OCI-LY7 (cell line): ENCODE results near the gene SARDH.

Experiments
- CTCF ChIP-seq: fragments of 200-600 bp; sonication (generic); conservative IDR thresholded peaks from 2 replicates; pipeline ENCODE4 v1.5.1; 2014; ENCODE audit warnings: mild to moderate bottlenecking, antibody characterized with exemption, low read length, moderate library complexity, mixed read lengths
- EZH2phosphoT487 ChIP-seq: fragments of 200-600 bp; sonication (generic); IDR thresholded peaks from 2 replicates; pipeline ENCODE4 v1.6.1; 2018; ENCODE audit warnings: low read depth, borderline replicate concordance, mild to moderate bottlenecking, mixed run types, antibody characterized with exemption, low read length, moderate library complexity, mixed read lengths

DNA sequence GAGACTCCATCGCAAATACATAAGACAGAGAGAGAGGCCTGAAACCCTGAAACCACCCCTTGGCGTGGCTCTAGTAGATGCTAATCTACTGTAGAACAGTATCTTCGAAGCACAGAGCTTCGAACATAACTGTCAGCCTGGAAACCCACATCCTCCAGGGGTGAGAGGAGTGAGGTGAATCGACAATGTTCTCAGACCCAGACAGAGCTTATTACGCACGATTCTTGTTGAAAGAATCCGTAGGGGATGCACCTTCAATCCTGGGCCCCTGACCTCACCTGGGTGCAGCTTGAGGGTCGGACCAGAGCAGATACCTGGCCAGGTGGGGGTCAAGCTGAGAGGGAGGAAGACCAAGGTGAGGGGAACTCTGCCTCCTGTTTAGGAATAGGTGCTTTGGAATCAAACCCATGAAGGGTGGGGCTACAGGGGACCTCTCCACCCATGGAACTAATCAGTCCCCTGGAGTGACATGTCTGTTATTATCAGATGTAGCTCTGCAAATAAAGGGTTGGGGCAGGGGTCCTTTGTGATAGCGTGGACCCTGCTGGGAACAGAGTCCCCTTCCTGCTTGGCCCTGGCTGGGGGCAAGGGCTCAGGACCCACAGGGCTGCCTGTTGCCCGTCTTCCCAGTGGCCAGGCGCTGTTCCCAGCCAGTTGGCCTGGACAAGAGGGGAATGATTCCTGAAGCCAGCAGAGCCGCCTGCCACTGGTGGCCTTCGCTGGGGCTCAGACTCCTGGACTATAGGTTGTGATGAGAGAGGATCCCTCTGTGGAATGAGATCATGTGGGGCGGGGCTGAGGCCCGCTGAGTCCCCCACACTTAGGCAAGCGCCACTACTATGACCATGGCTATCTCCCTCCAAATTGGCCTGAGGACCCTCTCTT is 60.8 kb downstream of the SARDH start:
- TF ChIP-seq CTCF: no peak
- no peak for TF ChIP-seq EZH2phosphoT487
